Fibroblast of lung (primary cell): ENCODE measurements around the gene PRDM16. TPM values are rescaled to one million over a fixed set of nuclear protein-coding genes. Genes with fewer than 3 reads are reported as not detected.

Experiments used
- DNase-seq, 2 donors: peaks; one replicate each; pipeline versions ENCODE4 v3.0.0 to v3.0.0-alpha.2; 2010; ENCODE audit warnings: low read depth in 2 of 2
- H2AFZ ChIP-seq: 2 replicates; pipeline ENCODE4 v1.5.1; 2012; ENCODE audit warnings: low read length, control low read depth, inconsistent platforms
- H3K27ac ChIP-seq: 2 replicates; pipeline ENCODE4 v1.5.1; 2011; ENCODE audit warnings: low read length, control low read depth; ENCODE audit not compliant: insufficient read depth
- H3K27me3 ChIP-seq: 2 replicates; pipeline ENCODE4 v1.5.1; 2011; ENCODE audit warnings: mild to moderate bottlenecking, low read length; ENCODE audit not compliant: control insufficient read depth, insufficient read depth
- H3K36me3 ChIP-seq: 2 replicates; pipeline ENCODE4 v1.5.1; 2011; ENCODE audit warnings: low read length; ENCODE audit not compliant: control insufficient read depth, insufficient read depth
- H3K4me1 ChIP-seq: 2 replicates; pipeline ENCODE4 v1.5.1; 2011; ENCODE audit warnings: low read length; ENCODE audit not compliant: control insufficient read depth, insufficient read depth; ENCODE audit errors: extremely low read depth
- H3K4me2 ChIP-seq: 2 replicates; pipeline ENCODE4 v1.5.1; 2011; ENCODE audit warnings: low read length, control low read depth; ENCODE audit not compliant: insufficient read depth; ENCODE audit errors: extremely low read depth
- H3K4me3 ChIP-seq, 4 experiments: fragments of 200-600 bp in 1 of 4; sonication (generic) in 1 of 4; replicated peaks in 1 of 4; 2 replicates each; pipeline ENCODE4 v1.5.1; 2011 to 2016; ENCODE audit warnings: low read length in 4 of 4, low read depth in 3 of 4, mild to moderate bottlenecking in 3 of 4, control low read depth in 2 of 4, inconsistent platforms in 1 of 4, mixed read lengths in 1 of 4; ENCODE audit not compliant: insufficient read depth in 1 of 4; ENCODE audit errors: control extremely low read depth in 1 of 4
- H3K79me2 ChIP-seq: 2 replicates; pipeline ENCODE4 v1.5.1; 2012; ENCODE audit warnings: mild to moderate bottlenecking, low read length, inconsistent platforms; ENCODE audit not compliant: control insufficient read depth, insufficient read depth
- H3K9ac ChIP-seq: 2 replicates; pipeline ENCODE4 v1.5.1; 2011; ENCODE audit warnings: mild to moderate bottlenecking, low read length, control low read depth; ENCODE audit not compliant: insufficient read depth
- H3K9me3 ChIP-seq: 2 replicates; pipeline ENCODE4 v1.5.1; 2012; ENCODE audit warnings: low read depth, low read length; ENCODE audit not compliant: control insufficient read depth, insufficient read depth
- H4K20me1 ChIP-seq: 2 replicates; pipeline ENCODE4 v1.5.1; 2011; ENCODE audit warnings: low read length; ENCODE audit not compliant: control insufficient read depth, insufficient read depth; ENCODE audit errors: extremely low read depth
- CTCF ChIP-seq, 2 donors: IDR thresholded peaks in 1 of 2; conservative IDR thresholded peaks in 1 of 2; 1 replicate in 1 of 2; 2 replicates in 1 of 2; pipeline ENCODE4 v1.5.1; 2011 to 2012; ENCODE audit warnings: low read length in 2 of 2, control low read depth in 1 of 2, inconsistent platforms in 1 of 2, low read depth in 1 of 2, mild to moderate bottlenecking in 1 of 2
- EZH2 ChIP-seq: IDR thresholded peaks from 2 replicates; pipeline ENCODE4 v1.5.1; 2012; ENCODE audit warnings: low read length, control low read depth, mild to moderate bottlenecking; ENCODE audit errors: missing control alignments
- polyA plus RNA-seq, 2 donors: library from polyadenylated mRNA; depleted of rRNA in 1 of 2; stranded (reverse) in 1 of 2; unstranded in 1 of 2; fragments of >200 nt; gene quantifications; 2 replicates each; pipeline ENCODE4 v1.2.1, GENCODE V29; 2011 to 2012; ENCODE audit warnings: missing spikeins in 1 of 2
- total RNA-seq: library from RNA; depleted of rRNA; stranded (reverse); fragments of >200 nt; gene quantifications from 2 replicates; pipeline ENCODE4 v1.2.1, GENCODE V29; 2014

PRDM16 gene
- total and polyA plus RNA-seq, 2 donors (not counting 1 experiment from before 2014, with no cell fraction given): 0.30 to 1.8 TPM

GRCh38 chr1:3456964-3457909, 388.2 kb downstream of the PRDM16 start:
- H3K79me2 ChIP-seq: no peaks in the 10 kb centered on the region
- no peak overlapping the region for H3K27ac ChIP-seq
- no peak overlapping the region for H3K4me2 ChIP-seq
- H2AFZ ChIP-seq: no peak overlapping the region
- H3K4me3 ChIP-seq: no peak overlapping the region
- no peaks in the 10 kb centered on the region for H4K20me1 ChIP-seq
- no peaks in the 10 kb centered on the region for H3K4me1 ChIP-seq
- no peaks in the 10 kb centered on the region for H3K9me3 ChIP-seq
- TF ChIP-seq CTCF (conservative IDR thresholded peaks at IDR 0.05 in 1 of 2, IDR thresholded peaks at IDR 0.05 in 1 of 2; ENCODE audit: low read depth in 1 of 2, low read length in 2 of 2) (no peak), EZH2 (no peak)
- H3K27me3 ChIP-seq: no peaks in the 10 kb centered on the region
- no peak overlapping the region for H3K9ac ChIP-seq
- H3K36me3 ChIP-seq: no peaks in the 10 kb centered on the region
- DNase-seq: no peak

GRCh38 chr1:3457910-3458883, 389.2 kb downstream of the PRDM16 start:
- Histone ChIP-seq H3K4me3 (no peak overlapping the region), H2AFZ (no peak overlapping the region), H3K79me2 (no peaks in the 10 kb centered on the region), H3K27me3 (no peaks in the 10 kb centered on the region), H3K4me1 (no peaks in the 10 kb centered on the region), H3K4me2 (no peak overlapping the region), H4K20me1 (no peaks in the 10 kb centered on the region), H3K27ac (no peak overlapping the region), H3K9me3 (no peaks in the 10 kb centered on the region), H3K36me3 (no peaks in the 10 kb centered on the region), H3K9ac (no peak overlapping the region)
- no peak for DNase-seq
- TF ChIP-seq EZH2: no peak
- TF ChIP-seq CTCF (conservative IDR thresholded peaks at IDR 0.05 in 1 of 2, IDR thresholded peaks at IDR 0.05 in 1 of 2; ENCODE audit: low read depth in 1 of 2, low read length in 2 of 2): no peak
